ENCODE results near the gene SLC22A3.
"Not testable (repeated sequence)": the region's sequence is repeated elsewhere in the genome, so short reads cannot be mapped to it uniquely, and the experiment has no call there.

DNA sequence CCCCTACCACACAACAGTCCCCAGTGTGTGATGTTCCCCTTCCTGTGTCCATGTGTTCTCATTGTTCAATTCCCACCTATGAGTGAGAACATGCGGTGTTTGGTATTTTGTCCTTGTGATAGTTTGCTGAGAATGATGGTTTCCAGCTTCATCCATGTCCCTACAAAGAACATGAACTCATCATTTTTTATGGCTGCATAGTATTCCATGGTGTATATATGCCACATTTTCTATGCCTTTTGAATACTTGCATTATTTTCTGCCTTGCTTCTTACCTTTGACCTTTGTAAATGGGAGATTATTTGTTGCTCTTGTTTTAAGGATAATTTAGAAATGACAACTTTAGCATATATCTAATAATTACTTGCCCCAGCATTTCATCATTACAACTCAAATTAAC is 45.3 kb downstream of the SLC22A3 start:
- TF ChIP-seq, protein P1, sequence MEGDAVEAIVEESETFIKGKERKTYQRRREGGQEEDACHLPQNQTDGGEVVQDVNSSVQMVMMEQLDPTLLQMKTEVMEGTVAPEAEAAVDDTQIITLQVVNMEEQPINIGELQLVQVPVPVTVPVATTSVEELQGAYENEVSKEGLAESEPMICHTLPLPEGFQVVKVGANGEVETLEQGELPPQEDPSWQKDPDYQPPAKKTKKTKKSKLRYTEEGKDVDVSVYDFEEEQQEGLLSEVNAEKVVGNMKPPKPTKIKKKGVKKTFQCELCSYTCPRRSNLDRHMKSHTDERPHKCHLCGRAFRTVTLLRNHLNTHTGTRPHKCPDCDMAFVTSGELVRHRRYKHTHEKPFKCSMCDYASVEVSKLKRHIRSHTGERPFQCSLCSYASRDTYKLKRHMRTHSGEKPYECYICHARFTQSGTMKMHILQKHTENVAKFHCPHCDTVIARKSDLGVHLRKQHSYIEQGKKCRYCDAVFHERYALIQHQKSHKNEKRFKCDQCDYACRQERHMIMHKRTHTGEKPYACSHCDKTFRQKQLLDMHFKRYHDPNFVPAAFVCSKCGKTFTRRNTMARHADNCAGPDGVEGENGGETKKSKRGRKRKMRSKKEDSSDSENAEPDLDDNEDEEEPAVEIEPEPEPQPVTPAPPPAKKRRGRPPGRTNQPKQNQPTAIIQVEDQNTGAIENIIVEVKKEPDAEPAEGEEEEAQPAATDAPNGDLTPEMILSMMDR (conservative IDR thresholded peaks at IDR 0.05 in 1 of 2, IDR thresholded peaks at IDR 0.05 in 1 of 2; ENCODE audit: low read depth in 1 of 2, low read length in 2 of 2) = not testable (repeated sequence)
- TF ChIP-seq EZH2 (IDR thresholded peaks at IDR 0.05; ENCODE audit: low read length, missing control alignments) = not testable (repeated sequence)

Measured in fibroblast of lung (primary cell).